ENCODE results near the gene MTM1. TPM values are rescaled to one million over a fixed set of nuclear protein-coding genes. Genes with fewer than 3 reads are reported as not detected.

The MTM1 gene
- total and polyA plus RNA-seq, 2 donors (not counting 1 experiment from before 2014, with no cell fraction given), result 8.7 to 29.8 TPM

GRCh38 chrX:150621652-150622051 is 53.2 kb downstream of the MTM1 start:
- Histone ChIP-seq H3K4me3 (ENCODE audit: control extremely low read depth in 1 of 5, extremely low read depth in 1 of 5, insufficient read depth in 1 of 5, low read depth in 2 of 5, low read length in 4 of 5) (no peak overlapping the region), H3K79me2 (ENCODE audit: control insufficient read depth, insufficient read depth, low read length) (no peaks in the 10 kb centered on the region), H3K4me1 (ENCODE audit: control insufficient read depth in 2 of 2, insufficient read depth in 2 of 2, low read length in 2 of 2) (no peaks in the 10 kb centered on the region), H3K27ac (ENCODE audit: low read length in 2 of 2) (no peak overlapping the region), H3K27me3 (replicated peaks in 1 of 4; ENCODE audit: control extremely low read depth in 1 of 4, control insufficient read depth in 3 of 4, insufficient read depth in 4 of 4, low read length in 3 of 4) (no peaks in the 10 kb centered on the region), H2AFZ (ENCODE audit: insufficient read depth, low read depth, low read length, poor library complexity, severe bottlenecking) (no peak overlapping the region), H3K9ac (ENCODE audit: low read length) (no peak overlapping the region), H3K4me2 (replicated peaks; ENCODE audit: low read depth, low read length, poor library complexity, severe bottlenecking) (no peak overlapping the region), H3K9me3 (ENCODE audit: control extremely low read depth in 1 of 3, control insufficient read depth in 2 of 3, insufficient read depth in 1 of 3, low read length in 2 of 3) (no peaks in the 10 kb centered on the region), H4K20me1 (ENCODE audit: control insufficient read depth, insufficient read depth, low read length, poor library complexity, severe bottlenecking) (peaks cover 7% of the 10 kb centered on the region), H3K36me3 (replicated peaks in 1 of 2; ENCODE audit: control extremely low read depth in 1 of 2, control insufficient read depth in 1 of 2, extremely low read depth in 1 of 2, insufficient read depth in 2 of 2, low read length in 1 of 2) (peaks cover 0 to 53% of the 10 kb centered on the region in 2 experiments)
- intact Hi-C loops (cut with micrococcal nuclease), result no loop called here
- CTCF ChIA-PET, result no interaction called here
- no peaks in the 10 kb centered on the region for H3K9me3 Mint-ChIP-seq (ENCODE audit: insufficient read depth)
- H3K27ac Mint-ChIP-seq, result no peak overlapping the region
- H3K4me1 Mint-ChIP-seq, result peaks cover under 1% of the 10 kb centered on the region
- H3K4me3 Mint-ChIP-seq, result no peak overlapping the region
- WGBS (ENCODE audit: insufficient coverage), result no CpG with 5 or more reads among the region's 2 CpGs
- TF ChIP-seq CTCF (IDR thresholded peaks at IDR 0.05) (no peak), EZH2 (IDR thresholded peaks at IDR 0.05; ENCODE audit: borderline replicate concordance, insufficient read depth, low read depth, low read length, poor library complexity, severe bottlenecking) (no peak)
- no peak for DNase-seq
- ATAC-seq (ENCODE audit: low read depth), result no peak
- no peaks in the 10 kb centered on the region for H3K27me3 Mint-ChIP-seq
- POLR2A ChIA-PET, result no interaction called here

- H3K27ac Mint-ChIP-seq, result no peak overlapping the region
- ATAC-seq (ENCODE audit: low read depth), result no peak
Measured at GRCh38 chrX:150623583-150623982, 55.2 kb downstream of the MTM1 start.

More at GRCh38 chrX:150623583-150623982, 55.2 kb downstream of the MTM1 start:
- peaks cover 3% of the 10 kb centered on the region for H3K4me1 Mint-ChIP-seq
- no peaks in the 10 kb centered on the region for H3K9me3 ChIP-seq (ENCODE audit: control extremely low read depth in 1 of 3, control insufficient read depth in 2 of 3, insufficient read depth in 1 of 3, low read length in 2 of 3)
- H3K27me3 ChIP-seq (replicated peaks in 1 of 4; ENCODE audit: control extremely low read depth in 1 of 4, control insufficient read depth in 3 of 4, insufficient read depth in 4 of 4, low read length in 3 of 4), result no peaks in the 10 kb centered on the region
- no peak overlapping the region for H3K9ac ChIP-seq (ENCODE audit: low read length)
- H3K4me1 ChIP-seq (ENCODE audit: control insufficient read depth in 2 of 2, insufficient read depth in 2 of 2, low read length in 2 of 2), result no peaks in the 10 kb centered on the region
- POLR2A ChIA-PET, result no interaction called here
- H4K20me1 ChIP-seq (ENCODE audit: control insufficient read depth, insufficient read depth, low read length, poor library complexity, severe bottlenecking), result no peaks in the 10 kb centered on the region
- no peak overlapping the region for H3K27ac ChIP-seq (ENCODE audit: low read length in 2 of 2)
- no peak overlapping the region for H3K4me3 Mint-ChIP-seq
- DNase-seq, result no peak
- CTCF ChIA-PET, result no interaction called here
- H3K9me3 Mint-ChIP-seq (ENCODE audit: insufficient read depth), result no peaks in the 10 kb centered on the region
- no peak overlapping the region for H3K4me3 ChIP-seq (ENCODE audit: control extremely low read depth in 1 of 5, extremely low read depth in 1 of 5, insufficient read depth in 1 of 5, low read depth in 2 of 5, low read length in 4 of 5)
- no peak overlapping the region for H2AFZ ChIP-seq (ENCODE audit: insufficient read depth, low read depth, low read length, poor library complexity, severe bottlenecking)
- H3K4me2 ChIP-seq (replicated peaks; ENCODE audit: low read depth, low read length, poor library complexity, severe bottlenecking), result no peak overlapping the region
- TF ChIP-seq EZH2 (IDR thresholded peaks at IDR 0.05; ENCODE audit: borderline replicate concordance, insufficient read depth, low read depth, low read length, poor library complexity, severe bottlenecking), result no peak
- no peak for TF ChIP-seq CTCF (IDR thresholded peaks at IDR 0.05)
- intact Hi-C loops (cut with micrococcal nuclease), result no loop called here
- peaks cover 0 to 52% of the 10 kb centered on the region in 2 experiments for H3K36me3 ChIP-seq (replicated peaks in 1 of 2; ENCODE audit: control extremely low read depth in 1 of 2, control insufficient read depth in 1 of 2, extremely low read depth in 1 of 2, insufficient read depth in 2 of 2, low read length in 1 of 2)
- no peaks in the 10 kb centered on the region for H3K79me2 ChIP-seq (ENCODE audit: control insufficient read depth, insufficient read depth, low read length)
- no peaks in the 10 kb centered on the region for H3K27me3 Mint-ChIP-seq

Measured in B cell (primary cell).